Measurements from ENCODE around the gene TJAP1.

Gene TJAP1

GRCh38 chr6:43489277-43490072, 12.1 kb downstream of the TJAP1 start:
- Histone ChIP-seq H4K20me1 (ENCODE audit: low read depth, low read length) (no peaks in the 10 kb centered on the region), H3K79me2 (ENCODE audit: insufficient read depth, low read length) (no peaks in the 10 kb centered on the region; the same call in 1 of the 2 replicates), H3F3A (ENCODE audit: insufficient read depth) (no peaks in the 10 kb centered on the region), H3K27ac (ENCODE audit: low read depth, low read length) (no peak overlapping the region), H3K4me3 (ENCODE audit: insufficient read depth, low read length, poor library complexity, severe bottlenecking) (no peak overlapping the region), H3K27me3 (ENCODE audit: low read length) (no peaks in the 10 kb centered on the region), H3K9me2 (replicated peaks; ENCODE audit: insufficient read depth, low read length) (no peaks in the 10 kb centered on the region), H2AFZ (ENCODE audit: low read depth, low read length, severe bottlenecking) (no peak overlapping the region), H3K36me3 (ENCODE audit: low read length) (no peaks in the 10 kb centered on the region), H3K4me2 (ENCODE audit: low read depth, low read length, poor library complexity, severe bottlenecking) (no peak overlapping the region), H3K9me3 (ENCODE audit: insufficient read depth, low read length) (no peaks in the 10 kb centered on the region), H3K9ac (ENCODE audit: low read length) (no peak overlapping the region)
- no peak for TF ChIP-seq EZH2phosphoT487 (conservative IDR thresholded peaks at IDR 0.05; ENCODE audit: low read length)
- no peak for TF ChIP-seq CTCF (IDR thresholded peaks at IDR 0.05; ENCODE audit: insufficient read depth, low read length, poor library complexity, severe bottlenecking)

GRCh38 chr6:43490523-43490939, 13.2 kb downstream of the TJAP1 start:
- H3K36me3 ChIP-seq (ENCODE audit: low read length), result no peaks in the 10 kb centered on the region
- no peak overlapping the region for H3K4me3 ChIP-seq (ENCODE audit: insufficient read depth, low read length, poor library complexity, severe bottlenecking)
- no peaks in the 10 kb centered on the region for H3F3A ChIP-seq (ENCODE audit: insufficient read depth)
- H3K79me2 ChIP-seq (ENCODE audit: insufficient read depth, low read length), result no peaks in the 10 kb centered on the region; the same call in 1 of the 2 replicates
- no peaks in the 10 kb centered on the region for H4K20me1 ChIP-seq (ENCODE audit: low read depth, low read length)
- H3K4me2 ChIP-seq (ENCODE audit: low read depth, low read length, poor library complexity, severe bottlenecking), result no peak overlapping the region
- H3K9me3 ChIP-seq (ENCODE audit: insufficient read depth, low read length), result no peaks in the 10 kb centered on the region
- no peaks in the 10 kb centered on the region for H3K27me3 ChIP-seq (ENCODE audit: low read length)
- TF ChIP-seq CTCF (IDR thresholded peaks at IDR 0.05; ENCODE audit: insufficient read depth, low read length, poor library complexity, severe bottlenecking) (no peak), EZH2phosphoT487 (conservative IDR thresholded peaks at IDR 0.05; ENCODE audit: low read length) (no peak)
- no peak overlapping the region for H3K27ac ChIP-seq (ENCODE audit: low read depth, low read length)
- H3K9ac ChIP-seq (ENCODE audit: low read length), result no peak overlapping the region
- no peak overlapping the region for H2AFZ ChIP-seq (ENCODE audit: low read depth, low read length, severe bottlenecking)
- H3K9me2 ChIP-seq (replicated peaks; ENCODE audit: insufficient read depth, low read length), result no peaks in the 10 kb centered on the region

GRCh38 chr6:43491750-43492661, 14.6 kb downstream of the TJAP1 start:
- Histone ChIP-seq H3K9ac (ENCODE audit: low read length) (no peak overlapping the region), H3K27me3 (ENCODE audit: low read length) (no peaks in the 10 kb centered on the region), H3K9me3 (ENCODE audit: insufficient read depth, low read length) (no peaks in the 10 kb centered on the region), H2AFZ (ENCODE audit: low read depth, low read length, severe bottlenecking) (no peak overlapping the region), H3F3A (ENCODE audit: insufficient read depth) (no peaks in the 10 kb centered on the region), H3K27ac (ENCODE audit: low read depth, low read length) (no peak overlapping the region), H3K4me2 (ENCODE audit: low read depth, low read length, poor library complexity, severe bottlenecking) (no peak overlapping the region), H3K79me2 (ENCODE audit: insufficient read depth, low read length) (no peaks in the 10 kb centered on the region; the same call in 1 of the 2 replicates), H4K20me1 (ENCODE audit: low read depth, low read length) (no peaks in the 10 kb centered on the region), H3K36me3 (ENCODE audit: low read length) (no peaks in the 10 kb centered on the region), H3K4me3 (ENCODE audit: insufficient read depth, low read length, poor library complexity, severe bottlenecking) (no peak overlapping the region), H3K9me2 (replicated peaks; ENCODE audit: insufficient read depth, low read length) (no peaks in the 10 kb centered on the region)
- TF ChIP-seq EZH2phosphoT487 (conservative IDR thresholded peaks at IDR 0.05; ENCODE audit: low read length), result no peak
- TF ChIP-seq CTCF (IDR thresholded peaks at IDR 0.05; ENCODE audit: insufficient read depth, low read length, poor library complexity, severe bottlenecking), result no peak
